Panc1 (cell line): ENCODE measurements around the gene EBF4. TPM values are rescaled to one million over a fixed set of nuclear protein-coding genes. Genes with fewer than 3 reads are reported as not detected.

Experiments used
- ATAC-seq: fragments of 200-7000 bp; cut with Tn5 transposase; 2 replicates; pipeline ENCODE4 v1.9.1; 2020; ENCODE audit warnings: mild to moderate bottlenecking, moderate library complexity
- BruUV-seq: library from RNA; stranded (reverse); fragments of 400-500 nt; replicated peaks from 2 replicates; lab custom pipeline; 2021; lab: Mats Ljungman, UMichigan
- CTCF ChIA-PET: fragments of 300-600 bp; sonication (Branson Sonifier 250); formaldehyde crosslinking; loops from one replicate; lab custom pipeline; 2022; ENCODE audit warnings: antibody characterized with exemption; lab: Charles Lee
- POLR2A ChIA-PET: fragments of 300-600 bp; sonication (Branson Sonifier 250); formaldehyde crosslinking; loops from one replicate; lab custom pipeline; 2022; ENCODE audit warnings: antibody characterized with exemption; lab: Charles Lee
- DNase-seq: peaks from one replicate; pipeline ENCODE4 v3.0.0-alpha.2; 2010; ENCODE audit warnings: low read depth, low spot score
- H3K27ac ChIP-seq: 2 replicates; pipeline ENCODE4 v1.5.1; 2011; ENCODE audit warnings: mild to moderate bottlenecking, low read length, inconsistent platforms
- H3K27me3 ChIP-seq: fragments of 200-500 bp; sonication (Bioruptor generic); 2 replicates; pipeline ENCODE4 v1.6.0; 2014; ENCODE audit warnings: low read length, inconsistent platforms; ENCODE audit not compliant: control insufficient read depth, insufficient read depth
- H3K36me3 ChIP-seq: fragments of 200-500 bp; sonication (Bioruptor generic); 2 replicates; pipeline ENCODE4 v1.5.1; 2014; ENCODE audit warnings: inconsistent platforms, mild to moderate bottlenecking, low read length, moderate library complexity; ENCODE audit not compliant: control insufficient read depth, insufficient read depth
- H3K4me1 ChIP-seq: 2 replicates; pipeline ENCODE4 v1.5.1; 2011; ENCODE audit warnings: inconsistent platforms, mild to moderate bottlenecking, low read length, moderate library complexity; ENCODE audit not compliant: control insufficient read depth, insufficient read depth
- H3K4me3 ChIP-seq, 2 experiments: 2 replicates each; pipeline ENCODE4 v1.5.1; 2011 to 2012; ENCODE audit warnings: low read depth in 2 of 2, low read length in 2 of 2, mild to moderate bottlenecking in 2 of 2, inconsistent platforms in 1 of 2, moderate library complexity in 1 of 2
- H3K9me3 ChIP-seq: fragments of 200-500 bp; sonication (Bioruptor generic); 2 replicates; pipeline ENCODE4 v1.5.1; 2014; ENCODE audit warnings: low read depth, mild to moderate bottlenecking, inconsistent platforms, low read length, moderate library complexity; ENCODE audit not compliant: control insufficient read depth, insufficient read depth
- CTCF ChIP-seq: fragments of 450-650 bp; IDR thresholded peaks from 2 replicates; pipeline ENCODE4 v1.5.1; 2017; ENCODE audit warnings: mild to moderate bottlenecking
- POLR2AphosphoS5 ChIP-seq: IDR thresholded peaks from 2 replicates; pipeline ENCODE4 v1.6.1; 2012; ENCODE audit warnings: mild to moderate bottlenecking, low read depth, low read length, moderate library complexity
- REST ChIP-seq, 2 experiments: IDR thresholded peaks; 2 replicates each; pipeline ENCODE4 v1.6.1; 2011 to 2012; ENCODE audit warnings: low read depth in 2 of 2, control low read depth in 1 of 2, low read length in 1 of 2, mild to moderate bottlenecking in 1 of 2, moderate library complexity in 1 of 2; ENCODE audit not compliant: insufficient read depth in 1 of 2
- SIN3A ChIP-seq: IDR thresholded peaks from 2 replicates; pipeline ENCODE4 v1.6.1; 2012; ENCODE audit warnings: low read depth, mild to moderate bottlenecking, low read length, moderate library complexity, borderline replicate concordance; ENCODE audit not compliant: insufficient read depth
- TCF7L2 ChIP-seq: IDR thresholded peaks from 2 replicates; pipeline ENCODE4 v1.6.1; 2011; ENCODE audit warnings: mild to moderate bottlenecking, low read depth, low read length, inconsistent platforms
- in situ Hi-C: cut with HindIII; loops from 2 replicates; pipeline ENCODE4 v1.10.0; 2016; ENCODE audit warnings: low sequenced_read_pairs, low pct_unique_long_range_greater_than_20kb
- intact Hi-C: fragments of 100-400 bp; cut with micrococcal nuclease; formaldehyde crosslinking; loops from one replicate; pipeline ENCODE4 v1.10.0; 2022; ENCODE audit not compliant: unreplicated experiment
- total RNA-seq: library from RNA; stranded (reverse); gene quantifications from one replicate; pipeline ENCODE4 v1.2.1, GENCODE V29; 2021; ENCODE audit not compliant: unreplicated experiment

The EBF4 gene
- total RNA-seq, 1 experiment from 2014 or later = 6.8 TPM

- no peak for TF ChIP-seq POLR2AphosphoS5
- TF ChIP-seq CTCF = no peak
- TF ChIP-seq TCF7L2 = no peak
- no peak for TF ChIP-seq SIN3A
- TF ChIP-seq REST (IDR thresholded peaks at IDR 0.05; ENCODE audit: insufficient read depth in 1 of 2, low read depth in 2 of 2, low read length in 1 of 2) = no peak
- Histone ChIP-seq H3K36me3 (no peaks in the 10 kb centered on the region), H3K27ac (no peak overlapping the region), H3K4me3 (no peak overlapping the region), H3K27me3 (no peaks in the 10 kb centered on the region), H3K9me3 (no peaks in the 10 kb centered on the region), H3K4me1 (peaks cover 7% of the 10 kb centered on the region; the same call in 1 of the 2 replicates)
- intact Hi-C loops = no loop called here
- no peak for ATAC-seq
- in situ Hi-C loops = no loop called here
- CTCF ChIA-PET = no interaction called here
- POLR2A ChIA-PET = interaction anchor here (0.5 kb wide), 1 partner anchor 42 kb away, joined by 4 read pairs; no protein-coding TSS in a partner anchor
- no peak for DNase-seq
- BruUV-seq = no TSS peak
Observed at GRCh38 chr20:2690213-2690612, 2.4 kb upstream of the EBF4 start.

GRCh38 chr20:2690718-2691117, 1.9 kb upstream of the EBF4 start:
- H3K4me3 ChIP-seq = no peak overlapping the region
- H3K27me3 ChIP-seq = no peaks in the 10 kb centered on the region
- in situ Hi-C loops = no loop called here
- ATAC-seq = no peak
- DNase-seq = no peak
- POLR2A ChIA-PET = no interaction called here
- no peaks in the 10 kb centered on the region for H3K36me3 ChIP-seq
- no peaks in the 10 kb centered on the region for H3K9me3 ChIP-seq
- BruUV-seq = no TSS peak
- H3K27ac ChIP-seq = no peak overlapping the region
- intact Hi-C loops = no loop called here
- CTCF ChIA-PET = no interaction called here
- TF ChIP-seq SIN3A (no peak), POLR2AphosphoS5 (no peak), TCF7L2 (no peak), REST (IDR thresholded peaks at IDR 0.05; ENCODE audit: insufficient read depth in 1 of 2, low read depth in 2 of 2, low read length in 1 of 2) (no peak), CTCF (no peak)
- H3K4me1 ChIP-seq = peaks cover 7% of the 10 kb centered on the region; the same call in 1 of the 2 replicates
